GM21619 (cell line): Measurements from ENCODE around the gene ZNF143.
A peak's percentile ranks its signal among the peaks of the same experiment; 100 is the strongest.
"Not testable (repeated sequence)": the region's sequence is repeated elsewhere in the genome, so short reads cannot be mapped to it uniquely, and the experiment has no call there.

Experiments
- ATAC-seq: cut with Tn5 transposase; IDR thresholded peaks from one replicate; pipeline ENCODE4 v1.9.1; 2021; ENCODE audit not compliant: unreplicated experiment

ZNF143 gene

GRCh38 chr11:9495803-9496514 lies 35.1 kb downstream of the ZNF143 start:
- ATAC-seq = no peak

- ATAC-seq = no peak
These were observed 37.8 kb downstream of the ZNF143 start for GRCh38 chr11:9498457-9499078.

GRCh38 chr11:9506489-9507276 lies 45.9 kb downstream of the ZNF143 start:
- ATAC-seq = peak; percentile 48

GRCh38 chr11:9507277-9507580 lies 46.4 kb downstream of the ZNF143 start:
- ATAC-seq = no peak

- ATAC-seq = no peak
These were observed 48.2 kb downstream of the ZNF143 start for GRCh38 chr11:9509041-9509440.

GRCh38 chr11:9512370-9513019 lies 51.7 kb downstream of the ZNF143 start:
- ATAC-seq = no peak

- ATAC-seq = not testable (repeated sequence)
These were observed 53.8 kb downstream of the ZNF143 start for GRCh38 chr11:9514576-9514975.

- ATAC-seq = no peak
These were observed 55.3 kb downstream of the ZNF143 start for GRCh38 chr11:9516113-9516512.

- no peak for ATAC-seq
These were observed 58.1 kb downstream of the ZNF143 start for GRCh38 chr11:9518835-9519410.

GRCh38 chr11:9524001-9524400 lies 63.2 kb downstream of the ZNF143 start:
- no peak for ATAC-seq

GRCh38 chr11:9525116-9525515 lies 64.3 kb downstream of the ZNF143 start:
- ATAC-seq = no peak

GRCh38 chr11:9527481-9528135 lies 66.8 kb downstream of the ZNF143 start:
- no peak for ATAC-seq

- no peak for ATAC-seq
These were observed 67.3 kb downstream of the ZNF143 start for GRCh38 chr11:9528136-9528501.

- ATAC-seq = no peak
These were observed 67.9 kb downstream of the ZNF143 start for GRCh38 chr11:9528573-9529333.

GRCh38 chr11:9529334-9529650 lies 68.5 kb downstream of the ZNF143 start:
- no peak for ATAC-seq

GRCh38 chr11:9530020-9530621 lies 69.3 kb downstream of the ZNF143 start:
- no peak for ATAC-seq

GRCh38 chr11:9530901-9531625 lies 70.3 kb downstream of the ZNF143 start:
- ATAC-seq = no peak

- ATAC-seq = no peak
These were observed 72.2 kb downstream of the ZNF143 start for GRCh38 chr11:9533058-9533457.
